Brain microvascular endothelial cell (primary cell): ENCODE data around the gene ZDHHC11B.
"Not testable (repeated sequence)": the region's sequence is repeated elsewhere in the genome, so short reads cannot be mapped to it uniquely, and the experiment has no call there.

ENCODE experiments used
- DNase-seq: peaks from one replicate; pipeline ENCODE4 v3.0.0-alpha.2; 2020
- H3K27ac ChIP-seq: fragments of 250-450 bp; sonication (Bioruptor Pico); 2 replicates; pipeline ENCODE4 v1.5.1; 2020; ENCODE audit warnings: mild to moderate bottlenecking, moderate library complexity
- H3K27me3 ChIP-seq: fragments of 250-450 bp; sonication (Bioruptor Pico); replicated peaks from 2 replicates; pipeline ENCODE4 v1.5.1; 2020; ENCODE audit warnings: mild to moderate bottlenecking
- H3K36me3 ChIP-seq: fragments of 250-450 bp; sonication (Bioruptor Pico); replicated peaks from 2 replicates; pipeline ENCODE4 v1.5.1; 2020; ENCODE audit warnings: mild to moderate bottlenecking
- H3K4me3 ChIP-seq: 2 replicates; pipeline ENCODE4 v1.5.1; 2011; ENCODE audit warnings: low read depth, mild to moderate bottlenecking, control low read depth, low read length, moderate library complexity
- CTCF ChIP-seq: IDR thresholded peaks from 2 replicates; pipeline ENCODE4 v1.5.1; 2011; ENCODE audit warnings: low read depth, mild to moderate bottlenecking, moderate library complexity, low read length, control low read depth, inconsistent platforms; ENCODE audit errors: missing control alignments
- in situ Hi-C: cut with HindIII; loops from 2 replicates; pipeline ENCODE4 v1.10.0; 2017; ENCODE audit warnings: low sequenced_read_pairs, low pct_ligation_motif_present

The ZDHHC11B gene

DNA sequence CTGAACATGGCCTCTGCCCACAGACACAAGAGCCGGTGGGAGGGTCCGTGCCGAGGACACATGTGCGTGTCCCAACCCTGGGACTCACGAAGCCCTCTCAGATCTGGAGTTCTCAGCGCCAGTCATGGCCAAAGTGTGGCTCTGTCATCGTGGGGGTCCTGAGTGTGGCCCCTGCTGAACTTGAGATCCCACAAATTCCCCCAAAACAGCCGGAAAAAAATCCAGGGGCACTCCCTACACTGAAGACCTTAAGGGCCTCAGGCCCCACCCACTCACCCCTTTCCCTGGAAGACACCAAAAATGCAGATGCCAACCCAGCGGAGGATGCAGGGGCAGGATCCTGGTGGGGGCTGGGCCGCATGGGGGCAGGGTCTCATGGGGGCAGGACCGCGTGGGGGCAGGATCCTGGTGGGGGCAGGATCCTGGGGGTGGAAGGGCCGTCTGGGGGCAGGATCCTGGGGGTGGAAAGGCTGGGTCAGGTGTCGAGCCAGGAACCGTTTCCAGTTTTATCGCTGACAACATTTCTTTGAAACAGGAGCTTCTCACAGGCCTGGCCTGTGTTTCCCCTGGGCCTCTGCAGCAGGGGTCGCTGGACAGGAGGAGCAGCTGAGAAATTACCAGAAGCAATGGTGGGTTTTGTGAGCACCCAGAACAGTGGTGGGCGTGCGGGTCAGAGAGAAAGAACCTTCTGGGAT, 13.3 kb downstream of the ZDHHC11B start:
- H3K27ac ChIP-seq, DNase-seq, in situ Hi-C loops, H3K27me3 ChIP-seq, H3K4me3 ChIP-seq, H3K36me3 ChIP-seq: not testable (repeated sequence)

- H3K27me3 ChIP-seq, H3K27ac ChIP-seq, in situ Hi-C loops, DNase-seq, H3K4me3 ChIP-seq, H3K36me3 ChIP-seq: not testable (repeated sequence)
Measured at GRCh38 chr5:770585-770984, 13.9 kb downstream of the ZDHHC11B start.

DNA sequence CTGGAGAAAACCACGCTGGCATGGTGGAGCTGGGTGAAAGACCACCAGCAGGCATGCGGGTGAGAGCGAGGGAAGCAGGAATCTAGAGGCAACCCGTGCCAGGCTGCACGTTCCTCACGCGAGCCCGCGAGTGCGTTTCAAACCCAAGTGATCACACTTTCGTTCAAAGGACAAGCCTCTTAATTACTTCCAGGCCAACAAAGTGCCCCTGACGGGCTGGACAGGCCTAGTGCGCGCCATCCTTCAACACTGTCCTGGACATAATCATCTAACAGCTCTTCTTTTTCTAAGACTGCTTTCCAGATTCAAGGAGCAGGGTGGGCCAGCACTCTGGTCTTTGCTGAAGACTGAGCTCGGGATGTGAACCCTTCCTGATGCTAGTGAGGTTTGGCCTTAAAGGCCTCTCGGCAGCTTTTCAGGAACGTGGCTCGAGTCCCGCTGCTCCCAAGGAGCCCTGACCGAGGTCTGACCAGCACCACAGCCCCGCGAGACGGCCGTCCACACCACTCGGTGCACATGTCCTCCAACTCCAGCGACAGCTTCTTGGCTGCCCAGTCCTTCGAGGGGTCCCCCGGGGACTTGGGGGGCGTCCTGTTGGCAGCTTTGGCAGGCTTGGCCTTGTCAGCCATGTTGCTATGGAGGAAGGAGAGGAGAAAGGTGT, 14.9 kb downstream of the ZDHHC11B start:
- in situ Hi-C loops, H3K4me3 ChIP-seq, DNase-seq, H3K27me3 ChIP-seq, H3K36me3 ChIP-seq, H3K27ac ChIP-seq: not testable (repeated sequence)

GRCh38 chr5:766666-767431, 17.7 kb downstream of the ZDHHC11B start:
- H3K27me3 ChIP-seq = no peaks in the 10 kb centered on the region
- H3K36me3 ChIP-seq = no peaks in the 10 kb centered on the region
- no peak overlapping the region for H3K4me3 ChIP-seq
- no peak overlapping the region for H3K27ac ChIP-seq
- no peak for TF ChIP-seq CTCF
- DNase-seq = no peak
- in situ Hi-C loops = no loop called here

- TF ChIP-seq CTCF = no peak
- Histone ChIP-seq H3K36me3 (no peaks in the 10 kb centered on the region), H3K27me3 (no peaks in the 10 kb centered on the region), H3K27ac (no peak overlapping the region), H3K4me3 (no peak overlapping the region)
- in situ Hi-C loops = no loop called here
- DNase-seq = no peak
Measured at GRCh38 chr5:765948-766631, 18.4 kb downstream of the ZDHHC11B start.

- Histone ChIP-seq H3K4me3 (no peak overlapping the region), H3K27ac (no peak overlapping the region), H3K27me3 (no peaks in the 10 kb centered on the region), H3K36me3 (no peaks in the 10 kb centered on the region)
- in situ Hi-C loops = no loop called here
- no peak for TF ChIP-seq CTCF
- no peak for DNase-seq
Measured at GRCh38 chr5:763998-764781, 20.3 kb downstream of the ZDHHC11B start.
